H1 (cell line): ENCODE results near the gene INPPL1.

Source experiments
- EZH2 ChIP-seq: fragments of 200-600 bp; sonication (generic); IDR thresholded peaks from 2 replicates; pipeline ENCODE4 v1.7.1; 2012; ENCODE audit warnings: low read depth, mild to moderate bottlenecking, moderate library complexity, low read length, inconsistent platforms; ENCODE audit not compliant: severe bottlenecking
- GTF2F1 ChIP-seq: IDR thresholded peaks from 2 replicates; pipeline ENCODE4 v1.6.1; 2012; ENCODE audit warnings: low read depth, low read length, improper control_type of control experiment, borderline replicate concordance
- POLR2A ChIP-seq, 2 experiments: IDR thresholded peaks; 1 replicate in 1 of 2; 2 replicates in 1 of 2; pipeline ENCODE4 v1.6.1; 2011; ENCODE audit warnings: low read depth in 2 of 2, low read length in 2 of 2, mild to moderate bottlenecking in 2 of 2; ENCODE audit errors: control extremely low read depth in 1 of 2
- POLR2AphosphoS5 ChIP-seq: IDR thresholded peaks from 2 replicates; pipeline ENCODE4 v1.6.1; 2011; ENCODE audit warnings: low read depth, low read length
- RAD21 ChIP-seq, 2 experiments: IDR thresholded peaks in 1 of 2; conservative IDR thresholded peaks in 1 of 2; 2 replicates each; pipeline ENCODE4 v1.6.1; 2011; ENCODE audit warnings: low read depth in 2 of 2, low read length in 2 of 2, improper control_type of control experiment in 1 of 2, inconsistent platforms in 1 of 2, mild to moderate bottlenecking in 1 of 2, moderate library complexity in 1 of 2
- TAF1 ChIP-seq: IDR thresholded peaks from 2 replicates; pipeline ENCODE4 v1.6.1; 2011; ENCODE audit warnings: mild to moderate bottlenecking, low read depth, low read length
- ZNF274 ChIP-seq: IDR thresholded peaks from 2 replicates; pipeline ENCODE4 v1.7.0; 2012; ENCODE audit warnings: low read length, borderline replicate concordance; ENCODE audit errors: extremely low read depth
- TF ChIP-seq, protein P1 (sequence below), 3 experiments: IDR thresholded peaks; 1 replicate in 2 of 3; 2 replicates in 1 of 3; pipeline versions ENCODE4 v1.5.1 to v1.6.1; 2011; ENCODE audit warnings: low read length in 3 of 3, mild to moderate bottlenecking in 3 of 3, inconsistent platforms in 2 of 3, low read depth in 1 of 3, moderate library complexity in 1 of 3; ENCODE audit not compliant: insufficient read depth in 1 of 3; ENCODE audit errors: control extremely low read depth in 1 of 3
- TF ChIP-seq, protein P2 (sequence below): IDR thresholded peaks from 2 replicates; pipeline ENCODE4 v1.6.1; 2011; ENCODE audit warnings: low read depth, mild to moderate bottlenecking, low read length; ENCODE audit not compliant: insufficient read depth

DNA sequence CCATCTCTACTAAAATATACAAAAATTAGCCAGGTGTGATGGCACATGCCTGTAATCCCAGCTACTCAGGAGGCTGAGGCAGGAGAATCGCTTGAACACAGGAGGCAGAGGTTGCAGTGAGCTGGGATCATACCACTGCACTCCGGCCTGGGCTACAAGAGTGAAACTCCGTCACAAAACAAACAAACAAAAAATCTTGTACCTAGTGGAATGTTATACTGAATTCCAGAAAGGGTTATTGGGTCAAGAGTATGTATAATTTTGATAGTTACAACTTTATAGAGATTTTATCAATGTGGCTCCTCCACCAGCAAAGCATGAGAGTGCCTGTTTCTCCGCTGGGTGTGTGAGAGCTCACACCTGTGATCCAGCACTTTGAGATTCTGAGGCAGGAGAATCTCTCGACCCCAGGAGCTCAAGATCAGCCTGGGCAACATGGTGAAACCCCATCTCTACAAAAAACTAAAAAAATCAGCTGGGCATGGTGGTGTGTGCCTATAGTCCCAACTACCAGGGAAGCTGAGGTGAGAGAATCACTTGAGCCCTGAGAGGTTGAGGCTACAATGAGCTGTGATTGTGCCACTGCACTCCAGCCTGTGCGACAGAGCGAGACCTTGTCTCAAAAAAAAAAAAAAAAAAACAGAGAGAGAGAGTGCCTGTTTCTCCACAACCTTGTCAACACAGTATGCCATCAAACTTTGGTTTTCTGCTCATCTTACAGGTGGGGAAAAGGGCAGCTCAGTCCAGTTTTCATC lies 45.3 kb upstream of the INPPL1 start:
- TF ChIP-seq, protein P1, sequence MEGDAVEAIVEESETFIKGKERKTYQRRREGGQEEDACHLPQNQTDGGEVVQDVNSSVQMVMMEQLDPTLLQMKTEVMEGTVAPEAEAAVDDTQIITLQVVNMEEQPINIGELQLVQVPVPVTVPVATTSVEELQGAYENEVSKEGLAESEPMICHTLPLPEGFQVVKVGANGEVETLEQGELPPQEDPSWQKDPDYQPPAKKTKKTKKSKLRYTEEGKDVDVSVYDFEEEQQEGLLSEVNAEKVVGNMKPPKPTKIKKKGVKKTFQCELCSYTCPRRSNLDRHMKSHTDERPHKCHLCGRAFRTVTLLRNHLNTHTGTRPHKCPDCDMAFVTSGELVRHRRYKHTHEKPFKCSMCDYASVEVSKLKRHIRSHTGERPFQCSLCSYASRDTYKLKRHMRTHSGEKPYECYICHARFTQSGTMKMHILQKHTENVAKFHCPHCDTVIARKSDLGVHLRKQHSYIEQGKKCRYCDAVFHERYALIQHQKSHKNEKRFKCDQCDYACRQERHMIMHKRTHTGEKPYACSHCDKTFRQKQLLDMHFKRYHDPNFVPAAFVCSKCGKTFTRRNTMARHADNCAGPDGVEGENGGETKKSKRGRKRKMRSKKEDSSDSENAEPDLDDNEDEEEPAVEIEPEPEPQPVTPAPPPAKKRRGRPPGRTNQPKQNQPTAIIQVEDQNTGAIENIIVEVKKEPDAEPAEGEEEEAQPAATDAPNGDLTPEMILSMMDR (IDR thresholded peaks at IDR 0.05; ENCODE audit: control extremely low read depth in 1 of 3, insufficient read depth in 1 of 3, low read depth in 1 of 3, low read length in 3 of 3), result no peak
- TF ChIP-seq RAD21 (IDR thresholded peaks at IDR 0.05 in 1 of 2, conservative IDR thresholded peaks at IDR 0.05 in 1 of 2; ENCODE audit: low read depth in 2 of 2, low read length in 2 of 2), result no peak
- TF ChIP-seq EZH2, result no peak
- TF ChIP-seq, protein P2, sequence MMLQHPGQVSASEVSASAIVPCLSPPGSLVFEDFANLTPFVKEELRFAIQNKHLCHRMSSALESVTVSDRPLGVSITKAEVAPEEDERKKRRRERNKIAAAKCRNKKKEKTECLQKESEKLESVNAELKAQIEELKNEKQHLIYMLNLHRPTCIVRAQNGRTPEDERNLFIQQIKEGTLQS, result no peak
- TF ChIP-seq POLR2AphosphoS5, result no peak
- no peak for TF ChIP-seq ZNF274
- no peak for TF ChIP-seq GTF2F1
- no peak for TF ChIP-seq POLR2A (IDR thresholded peaks at IDR 0.05; ENCODE audit: control extremely low read depth in 1 of 2, low read depth in 2 of 2, low read length in 2 of 2)
- no peak for TF ChIP-seq TAF1
